ENCODE measurements around the gene GLI3.

GLI3 gene

DNA sequence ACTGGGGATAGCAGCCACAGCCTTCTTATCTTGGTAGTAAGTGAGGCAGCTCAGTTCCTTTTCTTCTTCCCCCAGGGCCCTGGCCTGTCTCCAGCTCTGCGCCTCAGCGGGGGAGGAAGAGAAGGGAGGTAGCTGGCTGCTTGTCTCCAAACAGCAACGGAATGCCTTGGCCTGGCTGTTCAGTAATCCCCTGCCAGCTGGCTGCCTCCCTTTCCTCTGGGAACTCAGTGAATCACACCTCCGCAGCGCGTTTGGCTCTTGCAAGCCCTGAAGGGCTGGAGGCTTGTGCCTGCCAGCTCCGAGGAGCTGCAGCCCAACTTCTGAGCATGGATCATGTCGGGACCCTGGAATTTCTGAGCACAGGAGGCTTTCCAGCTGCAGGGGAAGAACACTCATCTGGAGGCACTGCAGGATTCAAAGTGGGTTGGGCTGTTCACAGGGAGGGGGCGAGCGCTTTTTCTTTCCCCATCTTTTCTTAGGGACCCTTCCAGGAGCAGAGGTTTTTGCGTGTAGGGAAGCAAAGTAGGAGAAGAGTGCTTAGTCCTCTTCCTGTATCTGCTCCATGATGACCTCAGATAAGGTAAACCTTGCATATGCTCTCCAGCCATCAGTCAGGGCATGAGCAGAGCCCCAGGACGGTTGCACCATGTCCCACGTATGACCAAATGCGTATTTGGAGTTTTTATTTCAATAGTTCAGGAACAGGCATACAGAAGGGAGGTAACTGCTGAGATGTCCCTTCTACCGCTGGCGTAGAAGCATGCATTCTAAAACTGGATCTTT lies 280.9 kb downstream of the GLI3 start:
- no peak for DNase-seq

DNA sequence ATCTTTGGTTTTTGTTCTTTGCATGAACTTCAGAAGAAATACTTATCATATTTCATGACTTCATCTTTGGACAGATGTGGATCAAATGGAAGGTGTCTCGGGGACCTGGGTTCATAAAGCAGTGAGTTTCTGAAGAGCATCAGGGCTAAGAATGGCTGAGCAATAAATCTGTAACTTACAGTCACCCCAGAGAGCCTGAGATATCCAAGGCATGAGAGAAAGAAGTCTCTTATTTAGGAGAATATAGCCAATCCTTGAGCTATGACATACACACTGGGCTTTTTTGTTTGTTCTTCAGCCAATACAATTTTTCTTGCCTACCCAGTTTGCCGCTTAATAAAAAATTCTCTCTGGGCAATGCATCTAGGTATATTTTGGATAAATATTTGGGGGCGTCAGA lies 281.6 kb downstream of the GLI3 start:
- no peak for DNase-seq

DNA sequence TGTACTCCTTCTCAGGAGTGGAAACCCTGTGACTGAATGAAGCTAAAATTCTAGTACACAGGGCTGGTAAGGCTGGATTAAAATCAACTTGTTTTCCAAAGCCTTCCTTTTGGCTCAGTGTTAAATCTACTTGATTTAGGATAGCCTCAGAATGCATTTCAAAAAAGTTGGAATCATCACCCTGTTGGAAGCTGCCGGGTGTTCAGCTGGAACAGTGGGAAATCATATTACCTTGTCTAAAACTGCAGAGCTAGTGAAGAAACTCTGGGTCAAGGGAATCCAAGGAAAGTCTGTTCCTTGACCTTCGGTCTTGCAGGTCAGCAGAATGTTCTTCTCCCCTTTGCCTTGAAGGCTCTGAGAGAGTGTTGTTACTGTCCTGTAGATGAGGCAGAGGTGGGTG lies 282.0 kb downstream of the GLI3 start:
- DNase-seq = no peak

DNA sequence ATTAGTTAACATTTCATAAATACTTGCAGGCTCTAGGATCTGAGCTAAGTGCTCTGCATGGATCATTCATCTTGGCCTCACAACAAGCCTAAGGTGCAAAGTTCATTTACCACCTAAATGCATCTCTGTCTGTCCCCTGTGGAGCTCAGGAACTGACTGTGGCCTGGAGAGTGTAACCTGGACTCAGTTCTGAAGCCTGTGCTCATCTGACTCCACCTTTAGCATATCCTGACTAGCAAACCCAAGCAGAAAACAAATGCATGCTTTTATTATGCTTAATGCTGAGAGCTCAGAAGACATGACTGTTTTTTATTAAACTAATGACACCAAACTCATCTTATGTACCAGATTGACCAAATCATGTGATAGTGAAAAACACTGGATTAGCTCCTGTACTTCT lies 288.5 kb downstream of the GLI3 start:
- no peak for DNase-seq

DNA sequence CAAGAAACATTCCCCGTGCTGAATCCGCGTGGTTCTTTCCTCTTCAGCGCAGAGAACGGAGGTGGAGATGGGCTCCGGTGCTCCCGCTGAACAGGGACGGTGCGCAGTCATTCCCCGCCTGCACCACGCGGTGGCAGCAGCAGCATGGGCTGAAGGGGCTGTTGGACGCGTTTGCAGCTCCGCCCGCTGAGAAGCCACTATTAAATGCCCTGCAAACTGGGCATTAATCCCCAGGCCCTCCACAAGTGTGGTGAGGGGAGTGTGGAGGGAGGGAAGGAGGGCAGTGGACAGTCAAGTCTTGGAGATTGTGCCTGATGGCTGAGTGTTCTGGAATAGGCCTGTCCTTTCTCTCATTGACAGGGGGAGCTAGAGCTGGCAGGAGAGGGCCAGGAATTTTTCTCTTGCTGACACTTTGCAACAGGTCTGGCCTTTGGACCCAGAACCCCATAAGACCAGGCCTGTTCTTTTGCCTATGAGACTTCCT lies 293.9 kb downstream of the GLI3 start:
- peak; percentile 54 for DNase-seq

DNA sequence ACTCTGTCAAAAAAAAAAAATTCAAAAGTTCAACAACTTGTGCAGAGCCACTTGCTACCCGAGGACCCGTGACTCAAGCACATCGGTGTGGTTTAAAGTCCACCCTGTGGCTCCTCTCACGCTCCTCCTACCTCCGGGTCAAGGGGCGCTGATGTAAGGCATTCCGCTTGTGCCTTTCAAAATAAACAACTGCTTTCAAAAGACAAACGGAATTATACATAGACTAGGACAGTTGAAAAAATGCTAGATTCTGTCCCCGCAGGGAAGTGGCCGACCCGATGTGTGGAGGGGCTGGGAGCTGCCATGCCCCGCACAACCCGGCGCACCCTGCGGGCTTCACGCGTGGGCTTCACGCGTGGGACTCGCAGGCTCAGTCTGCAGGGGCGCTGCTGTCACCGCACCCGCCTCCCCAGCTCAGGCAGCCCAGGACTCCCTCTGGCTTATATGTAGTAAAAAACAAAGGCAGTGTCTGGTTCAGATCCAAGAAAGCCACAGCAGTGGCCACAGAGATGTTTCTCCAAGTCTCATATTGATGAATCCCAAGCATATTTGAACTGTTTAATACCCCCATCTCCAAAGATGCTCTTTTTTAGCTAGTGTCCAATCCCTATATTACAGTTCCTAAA lies 294.4 kb downstream of the GLI3 start:
- no peak for DNase-seq

DNA sequence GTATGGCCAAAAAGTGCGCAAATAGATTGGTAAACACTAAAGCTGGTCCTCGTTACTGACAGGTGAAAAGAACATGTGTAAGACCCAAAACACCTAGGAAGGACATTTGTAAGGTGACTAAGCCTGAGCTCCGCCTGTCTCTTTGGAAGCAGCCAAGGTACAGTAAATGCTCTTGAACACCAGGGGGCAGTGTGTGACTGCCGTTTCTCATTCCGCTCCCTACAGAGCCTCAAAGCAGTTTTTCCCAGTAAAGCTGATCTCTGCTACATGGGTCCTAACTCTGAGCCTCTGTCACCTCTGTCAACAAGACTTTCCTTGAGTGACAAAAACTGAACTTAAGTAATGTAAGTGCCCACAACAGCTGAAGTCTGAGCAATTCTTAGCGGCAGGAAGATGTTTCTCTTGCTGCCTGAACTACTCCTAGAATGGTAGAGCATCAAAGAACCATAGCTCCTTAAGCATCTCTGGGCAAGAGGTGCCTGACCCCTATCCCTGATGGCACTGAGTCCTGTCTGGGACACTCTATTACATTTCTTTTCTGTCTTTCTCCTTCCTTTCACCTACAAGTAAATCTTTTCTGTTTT lies 296.2 kb downstream of the GLI3 start:
- peak; percentile 23 for DNase-seq

DNA sequence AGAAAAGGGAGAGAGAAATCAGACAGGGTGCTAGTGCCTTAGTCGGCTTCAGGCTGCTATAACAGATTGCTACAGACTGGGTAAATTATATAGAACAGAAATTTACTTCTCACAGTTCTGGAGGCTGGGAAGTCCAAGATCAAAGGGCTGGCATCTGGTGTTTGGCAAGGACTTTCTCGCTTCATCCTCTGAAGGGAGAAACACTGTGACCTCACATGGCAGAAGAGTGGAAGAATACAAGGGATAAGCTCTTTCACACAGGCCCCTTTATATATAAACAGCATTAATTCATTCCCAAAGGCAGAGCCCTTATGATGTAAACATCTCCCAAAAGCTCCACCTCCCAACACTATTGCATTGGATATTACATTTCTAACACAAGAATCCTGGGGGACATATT lies 298.6 kb downstream of the GLI3 start:
- no peak for DNase-seq

DNA sequence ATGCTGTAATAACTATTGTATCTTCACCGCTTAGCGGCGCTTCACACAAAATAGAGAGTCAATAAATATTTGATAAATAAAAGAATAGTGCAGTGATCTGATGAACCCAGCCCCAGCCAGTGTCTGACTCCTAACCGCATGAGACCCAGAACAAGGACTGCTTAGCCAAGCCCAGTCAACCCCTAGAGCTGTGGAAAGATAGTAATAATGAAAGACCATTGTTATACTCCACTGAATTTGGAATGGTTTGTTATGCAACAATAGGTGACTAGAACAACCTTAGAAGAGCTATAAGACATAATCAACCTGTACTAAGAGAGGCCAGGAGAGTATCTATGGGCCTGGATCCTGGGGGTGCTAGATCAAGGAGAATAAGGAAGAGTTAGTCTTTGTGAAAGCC lies 303.6 kb downstream of the GLI3 start:
- no peak for DNase-seq

DNA sequence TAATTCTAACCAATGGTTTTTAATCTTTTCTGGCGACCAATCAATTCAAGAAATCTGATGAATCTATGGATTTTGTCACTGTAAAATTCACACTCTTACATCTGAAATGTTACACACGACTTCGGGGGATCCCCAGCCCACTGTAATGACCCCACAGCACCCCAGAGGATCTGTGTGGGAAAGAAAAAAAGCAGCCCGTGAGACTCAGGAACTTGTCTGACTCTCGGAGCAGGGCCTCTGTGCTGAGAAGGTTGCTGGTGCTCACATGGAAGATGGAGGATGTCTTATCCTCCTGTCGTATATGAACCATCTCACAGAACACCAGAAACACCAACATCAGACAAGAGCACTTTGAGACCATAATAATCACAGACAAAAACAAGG lies 305.8 kb downstream of the GLI3 start:
- DNase-seq = no peak

DNA sequence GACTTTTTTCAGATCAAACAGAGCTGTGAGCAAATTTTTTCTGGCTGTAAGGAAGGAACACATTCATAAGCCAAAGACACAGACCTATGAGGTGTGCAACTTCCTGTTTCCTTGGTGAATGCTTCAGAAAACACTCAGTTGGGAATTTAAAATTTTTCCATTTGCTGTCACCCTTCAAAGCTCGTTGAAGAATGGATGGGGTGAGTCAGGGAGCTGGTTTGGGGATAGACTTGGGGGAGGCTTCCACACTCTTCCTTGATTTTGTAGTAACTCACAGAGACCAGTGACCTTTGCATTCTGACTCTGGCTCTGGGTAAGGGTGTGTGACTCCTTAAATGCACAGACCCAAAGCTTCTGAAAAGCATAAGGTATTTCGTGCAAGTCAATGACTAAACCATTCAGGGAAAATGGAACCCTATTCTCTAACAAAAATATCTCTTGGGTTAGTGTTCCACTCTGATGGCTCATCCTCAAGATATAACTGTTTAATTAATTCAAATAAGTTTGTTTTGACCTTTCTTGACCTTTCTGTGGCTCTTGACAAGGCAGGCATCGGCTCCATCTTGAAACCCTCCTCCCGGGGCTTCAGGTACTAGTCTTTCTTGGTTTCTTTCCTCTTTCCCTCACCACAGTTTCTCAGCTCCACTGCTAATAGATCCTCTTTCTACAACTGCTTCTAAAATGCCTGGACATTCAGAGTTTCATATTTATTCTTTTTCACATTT lies 306.3 kb downstream of the GLI3 start:
- no peak for DNase-seq

DNA sequence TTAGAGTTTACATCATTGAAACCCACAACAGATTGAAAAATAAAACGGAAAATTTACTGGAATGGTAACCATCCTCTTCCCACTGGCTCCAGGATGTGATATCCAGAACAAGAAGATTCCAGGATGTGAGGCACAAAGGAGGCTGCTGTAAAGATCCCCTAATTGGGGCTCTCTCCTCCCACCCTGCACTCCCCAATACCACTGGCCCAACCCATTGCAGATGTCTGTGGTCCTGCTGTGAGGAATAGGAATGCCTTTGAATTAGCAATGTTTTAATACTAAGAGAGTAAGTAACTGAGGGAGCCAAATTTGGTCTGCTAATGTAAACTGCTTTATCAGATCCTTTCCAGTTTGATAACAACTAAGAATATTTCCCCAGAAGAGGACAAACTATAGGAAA lies 308.2 kb downstream of the GLI3 start:
- no peak for DNase-seq

DNA sequence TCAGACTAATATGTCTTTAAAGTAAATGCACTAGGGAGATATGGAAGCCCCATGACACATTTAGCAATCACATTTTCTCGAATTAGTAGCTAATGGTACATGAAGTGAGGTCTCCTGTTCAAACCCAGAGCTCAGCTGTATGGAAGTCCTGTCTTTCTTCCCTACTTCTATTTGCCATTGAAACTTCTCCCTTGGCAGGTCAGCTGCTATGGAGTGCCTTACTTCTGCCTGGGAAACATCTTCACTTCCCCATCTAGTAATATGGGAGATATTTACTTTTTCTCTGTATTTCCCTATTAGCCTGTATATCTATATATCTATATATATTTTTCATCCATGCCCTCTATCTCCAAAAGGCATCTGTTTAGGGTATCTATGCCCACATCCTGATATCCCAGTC lies 308.8 kb downstream of the GLI3 start:
- DNase-seq = no peak

DNA sequence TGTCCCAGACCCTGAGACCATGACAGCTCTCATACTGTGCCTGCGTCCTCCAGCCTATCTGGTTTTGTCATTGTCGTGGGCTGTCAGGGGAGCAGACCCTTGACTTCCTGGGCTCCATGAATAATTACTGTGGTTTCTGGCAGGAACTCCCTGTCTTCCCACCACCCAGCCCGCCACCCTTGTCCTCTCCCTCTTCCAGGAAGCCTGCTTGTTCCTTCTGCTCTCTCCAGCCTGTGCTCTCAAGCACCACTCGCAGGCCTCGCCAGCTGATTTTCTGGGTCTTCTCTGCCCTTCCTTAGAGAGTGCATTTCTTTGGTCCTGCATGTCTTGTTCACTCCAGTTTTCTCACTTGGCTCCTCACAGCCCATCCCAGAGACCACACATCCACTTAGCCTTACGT lies 309.6 kb downstream of the GLI3 start:
- DNase-seq = no peak

DNA sequence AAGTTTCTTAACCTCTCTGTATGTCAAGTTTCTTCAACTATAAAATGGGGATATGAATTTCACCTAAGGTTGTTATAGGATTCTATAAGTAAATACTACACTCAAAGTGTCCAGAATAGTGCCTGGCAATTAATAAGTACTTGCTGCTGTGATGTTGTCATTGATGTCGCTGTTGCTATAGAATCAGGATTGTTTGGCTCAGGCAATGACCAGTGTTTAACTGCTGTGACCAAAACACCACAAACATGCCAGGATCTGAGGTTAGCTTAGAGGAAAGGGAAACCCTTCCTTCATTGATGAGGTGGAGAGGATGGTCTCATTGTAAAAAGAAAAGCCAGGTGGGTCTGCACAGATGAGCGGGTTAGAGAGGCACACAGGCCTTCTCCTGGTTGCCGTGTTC lies 311.1 kb downstream of the GLI3 start:
- DNase-seq = no peak

DNA sequence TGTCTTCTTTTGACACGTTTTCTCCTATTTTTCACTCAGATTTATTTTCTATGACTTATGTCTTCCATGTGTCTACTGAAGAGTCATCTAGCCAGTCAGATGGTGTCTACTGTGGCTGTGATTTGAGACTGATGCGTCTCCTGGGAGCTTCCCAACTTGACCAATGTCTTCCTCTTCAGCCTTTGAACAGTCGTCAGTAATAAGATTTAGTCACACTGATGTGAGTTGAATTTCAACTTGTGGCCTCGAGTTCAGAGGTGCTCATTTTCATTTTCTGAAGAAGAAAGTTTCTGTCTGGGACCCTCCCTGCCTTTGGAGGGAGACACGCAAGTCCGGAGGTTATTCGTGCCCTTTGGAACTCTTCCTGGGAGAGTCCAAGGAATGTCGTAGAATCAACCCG lies 312.2 kb downstream of the GLI3 start:
- no peak for DNase-seq

DNA sequence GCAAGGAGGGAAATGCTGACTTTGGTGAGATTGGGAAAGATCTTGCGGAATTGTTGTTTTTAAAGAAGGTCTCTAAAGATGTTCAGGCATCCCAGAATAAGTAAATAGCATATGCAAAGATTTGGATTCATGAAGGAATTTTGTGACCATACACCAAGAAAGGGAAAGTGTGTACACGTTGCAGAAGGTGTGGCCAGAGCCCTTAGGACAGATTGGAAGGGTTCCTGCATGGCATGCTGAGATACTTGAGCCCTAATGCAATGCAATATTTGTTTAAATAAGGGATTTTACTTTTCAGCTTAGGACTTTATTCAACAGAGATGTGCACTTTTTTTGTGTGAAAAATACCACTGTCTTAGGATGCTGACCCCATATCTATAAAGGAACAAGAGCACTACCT lies 314.6 kb downstream of the GLI3 start:
- no peak for DNase-seq

DNA sequence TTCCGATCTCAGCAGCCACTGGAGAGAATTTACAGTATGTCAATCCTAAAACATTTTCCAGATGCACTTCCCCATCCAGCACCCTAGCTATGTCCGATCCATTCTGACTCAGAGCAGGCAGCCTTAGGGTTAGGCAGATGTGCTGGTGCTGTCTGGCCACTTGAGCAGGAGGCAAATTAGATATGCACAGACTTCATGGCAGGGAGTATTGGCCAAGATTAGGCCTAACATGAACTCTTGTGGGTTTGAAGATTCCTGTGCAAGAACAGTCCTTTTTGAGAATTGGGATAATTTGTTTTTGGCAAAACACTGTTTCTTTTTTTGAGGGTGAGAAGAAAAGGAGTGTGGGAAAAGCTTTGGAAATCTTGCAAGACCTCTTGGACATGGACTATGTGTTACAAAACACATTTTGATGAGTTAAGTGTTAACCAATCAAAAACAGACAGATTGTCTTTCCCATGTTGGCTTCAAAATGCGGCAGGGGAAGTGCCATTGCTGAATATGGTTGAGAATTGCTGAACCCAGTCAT lies 315.5 kb downstream of the GLI3 start:
- DNase-seq = no peak

DNA sequence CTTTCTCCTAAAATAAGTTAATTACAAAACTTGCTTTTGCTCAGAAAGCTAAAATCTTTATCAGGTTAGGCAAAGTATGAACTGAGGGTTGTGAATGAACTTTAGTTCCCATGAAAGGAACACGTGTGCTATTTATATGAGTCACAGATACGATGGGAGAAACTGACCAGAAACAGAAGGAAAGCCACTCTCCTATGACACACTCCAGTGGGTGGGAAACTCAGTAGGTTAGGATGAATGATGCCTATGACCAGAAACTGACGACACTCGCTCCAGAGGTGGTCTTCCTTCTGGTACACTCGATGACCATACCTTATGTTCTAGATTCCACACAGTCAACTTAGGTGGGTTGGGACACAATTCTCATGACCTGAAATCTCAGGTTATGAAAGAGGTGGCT lies 318.4 kb downstream of the GLI3 start:
- no peak for DNase-seq

DNA sequence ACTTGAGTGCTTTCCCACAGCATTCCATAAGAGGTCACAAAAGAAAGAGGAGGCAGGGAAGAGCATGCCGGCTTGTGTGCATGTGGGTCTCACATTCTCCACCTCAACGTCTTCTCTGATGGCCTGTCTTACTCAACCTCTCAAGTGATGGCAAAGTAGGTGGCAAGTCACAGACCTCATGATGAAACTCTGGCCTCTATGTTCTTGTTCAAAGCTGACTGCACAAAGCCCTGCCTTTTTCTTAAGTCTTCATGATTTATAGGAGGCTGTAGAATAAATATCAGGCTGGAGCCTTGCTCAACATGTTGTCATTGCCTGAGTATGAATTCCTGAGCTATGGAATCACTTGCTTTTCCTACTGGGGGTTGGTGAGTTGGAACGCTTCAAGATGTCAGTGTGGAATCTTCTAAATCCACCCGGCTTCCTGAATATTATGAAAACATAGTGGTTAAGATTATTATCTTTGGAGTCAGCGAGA lies 320.5 kb downstream of the GLI3 start:
- DNase-seq = no peak

DNA sequence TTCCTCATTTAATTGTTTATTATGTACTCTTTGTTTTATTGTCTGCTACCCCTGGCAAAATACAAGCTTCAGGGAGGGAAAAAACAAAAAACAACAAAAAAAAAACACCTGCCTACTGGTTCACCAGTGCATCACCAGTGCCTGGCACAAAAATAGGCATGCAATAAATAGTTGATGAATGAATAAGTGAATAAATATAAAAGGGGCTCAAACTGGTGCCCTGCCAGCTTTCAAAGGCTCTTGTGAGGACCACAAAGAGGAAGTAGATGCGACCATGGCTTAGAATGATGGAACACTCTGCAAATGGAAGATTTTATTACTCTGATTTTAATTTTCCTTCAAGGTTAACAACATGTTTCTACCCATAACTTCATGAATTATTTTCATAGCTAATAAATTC lies 321.1 kb downstream of the GLI3 start:
- no peak for DNase-seq

DNA sequence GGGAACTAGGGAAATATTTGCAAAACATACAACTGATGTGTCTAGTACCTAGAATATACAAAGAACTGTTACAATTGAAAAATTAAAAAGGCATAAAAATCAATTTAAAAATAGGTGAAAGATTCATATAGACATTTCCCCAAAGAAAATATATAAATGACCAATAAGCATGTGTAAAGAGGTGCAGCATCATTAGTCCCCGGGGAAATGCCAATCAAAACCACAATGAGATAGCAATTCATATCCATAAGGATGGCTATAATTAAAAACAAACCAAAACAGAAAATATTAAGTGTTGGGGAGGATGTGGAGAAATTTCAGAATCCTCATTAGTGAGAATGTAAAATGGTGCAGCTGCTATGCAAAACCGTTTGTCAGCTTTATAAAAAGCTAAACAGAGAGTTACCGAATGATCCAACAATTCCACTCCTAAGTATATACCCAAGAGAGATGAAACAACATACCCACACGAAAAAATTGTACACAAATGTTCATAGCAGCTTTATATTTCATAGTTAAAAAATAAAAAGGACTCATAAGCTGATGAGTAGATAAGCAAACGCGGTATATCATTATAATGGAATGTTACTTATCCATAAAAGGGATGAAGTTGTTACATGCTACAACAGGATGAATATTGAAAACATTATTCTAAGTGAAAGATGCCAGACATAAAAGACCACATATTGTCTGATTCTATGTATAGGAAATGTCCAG lies 324.0 kb downstream of the GLI3 start:
- DNase-seq = no peak

DNA sequence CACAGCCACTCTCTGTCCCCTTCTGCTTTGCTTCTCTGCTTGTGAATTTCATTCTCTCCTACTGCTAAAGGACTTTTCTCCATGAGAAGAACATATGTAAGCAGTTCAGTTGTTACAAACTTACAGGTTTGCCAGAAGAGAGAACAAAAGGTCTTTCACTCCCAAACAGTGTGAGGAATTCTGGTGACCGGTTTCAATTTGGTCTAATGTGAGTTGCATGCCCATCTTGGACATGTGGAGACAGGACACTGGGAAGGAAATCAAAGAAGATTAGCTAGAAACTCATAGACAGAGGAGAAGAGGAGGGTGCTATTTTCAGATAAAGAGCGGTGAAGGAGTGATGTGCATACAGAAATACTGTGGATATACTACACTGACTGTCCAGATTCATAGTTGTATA lies 324.6 kb downstream of the GLI3 start:
- no peak for DNase-seq

Data from activated T-cell treated with anti-CD3 and anti-CD28 coated beads for 4 hours (primary cell).